ENCODE data around the gene EPHA2. TPM values are rescaled to one million over a fixed set of nuclear protein-coding genes. Genes with fewer than 3 reads are reported as not detected.

The EPHA2 gene
- total and polyA plus RNA-seq, 7 experiments from 2014 or later: 0.30 to 0.61 (median 0.59) TPM; not detected in 4

DNA sequence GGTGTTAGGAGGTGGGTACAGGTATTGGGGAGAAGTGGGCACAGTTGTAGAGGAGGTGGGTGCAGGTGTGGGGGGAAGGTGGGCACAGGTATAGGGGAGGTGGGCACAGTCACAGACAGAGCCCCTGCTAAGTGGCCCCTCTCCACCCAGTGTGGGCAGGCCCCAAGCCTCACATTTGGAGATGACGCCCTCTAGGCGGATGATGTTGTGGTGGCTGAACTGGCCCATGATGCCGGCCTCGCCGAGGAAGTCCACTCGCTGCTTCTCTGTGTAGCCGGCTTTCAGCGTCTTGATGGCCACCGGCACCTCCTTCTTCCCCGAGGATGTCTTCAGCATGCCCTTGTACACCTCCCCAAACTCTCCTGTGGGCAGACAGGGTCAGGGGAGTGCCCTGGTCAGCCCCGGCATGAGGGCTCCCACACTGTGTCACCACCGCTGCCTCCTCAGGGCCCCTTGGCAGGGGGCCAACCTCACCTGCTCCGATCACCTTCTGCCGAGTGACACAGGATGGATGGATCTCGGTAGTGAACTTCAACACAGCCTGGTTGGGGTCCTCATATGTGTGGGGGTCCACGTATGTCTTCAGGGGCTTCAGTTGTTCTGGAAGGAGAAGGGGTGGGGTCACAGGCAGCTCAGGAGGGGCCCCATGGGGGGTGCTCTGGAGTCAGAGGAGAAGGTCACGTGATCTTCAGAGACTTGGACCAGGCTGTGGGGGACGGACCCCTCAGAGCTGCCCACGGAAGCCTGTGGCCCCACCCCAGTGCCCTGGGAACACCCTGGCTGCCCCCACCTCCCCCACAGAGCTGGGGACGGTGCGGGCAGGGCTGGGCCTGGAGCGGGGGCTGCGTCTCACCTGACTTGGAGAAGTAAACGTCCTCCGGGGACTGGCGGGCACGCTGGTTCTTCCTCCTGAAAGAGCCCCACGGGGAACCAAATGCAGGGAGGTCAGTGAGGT, 22.6 kb downstream of the EPHA2 start:
- ChIA-PET POLR2A (no interaction called here), CTCF (no interaction called here)
- Histone ChIP-seq H3K36me3 (ENCODE audit: control insufficient read depth in 2 of 3, insufficient read depth in 3 of 3, low read length in 3 of 3) (no peaks in the 10 kb centered on the region), H3K27me3 (ENCODE audit: control insufficient read depth in 2 of 2, insufficient read depth in 2 of 2, low read length in 2 of 2) (no peaks in the 10 kb centered on the region), H3K4me3 (ENCODE audit: low read length) (no peak overlapping the region), H3K27ac (ENCODE audit: low read depth, low read length) (no peak overlapping the region), H3K4me1 (ENCODE audit: control insufficient read depth in 2 of 2, insufficient read depth in 2 of 2, low read length in 2 of 2) (no peaks in the 10 kb centered on the region), H3K9me3 (ENCODE audit: control insufficient read depth in 2 of 3, low read length in 3 of 3) (no peaks in the 10 kb centered on the region)
- no peak overlapping the region for H3K27ac Mint-ChIP-seq
- intact Hi-C loops (cut with micrococcal nuclease): no loop called here
- H3K36me3 Mint-ChIP-seq: peaks cover 0 to 6% (median 0%) of the 10 kb centered on the region in 5 donors
- H3K9me3 Mint-ChIP-seq: no peaks in the 10 kb centered on the region
- DNase-seq (no peak), ATAC-seq (peak; percentile 10)
- H3K4me3 Mint-ChIP-seq: no peak overlapping the region
- H3K4me1 Mint-ChIP-seq: no peaks in the 10 kb centered on the region
- H3K27me3 Mint-ChIP-seq: no peaks in the 10 kb centered on the region

DNA sequence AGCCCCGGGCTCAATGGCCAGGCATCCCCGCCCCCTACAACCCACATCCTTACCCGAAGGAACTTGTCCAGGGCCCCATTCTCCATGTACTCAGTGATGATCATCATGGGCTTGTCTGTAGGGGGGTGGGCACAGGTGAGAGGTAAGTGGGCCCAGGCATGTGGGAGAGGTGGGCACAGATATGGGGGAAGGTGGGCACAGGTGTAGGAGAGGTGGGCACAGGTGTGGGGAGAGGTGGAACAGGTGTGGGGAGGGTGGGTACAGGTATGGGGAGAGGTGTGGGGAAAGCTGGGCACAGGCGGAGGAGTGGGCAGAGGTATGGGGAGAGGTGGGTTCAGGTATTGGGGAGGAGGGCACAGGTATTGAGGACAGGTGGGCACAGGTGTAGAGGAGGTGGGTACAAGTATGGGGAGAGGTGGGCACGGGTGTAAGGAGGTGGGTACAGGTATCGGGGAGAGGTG, 23.5 kb downstream of the EPHA2 start:
- ATAC-seq (no peak), DNase-seq (no peak)
- H3K9me3 Mint-ChIP-seq: no peaks in the 10 kb centered on the region
- ChIA-PET POLR2A (no interaction called here), CTCF (no interaction called here)
- H3K4me3 Mint-ChIP-seq: no peak overlapping the region
- intact Hi-C loops (cut with micrococcal nuclease): no loop called here
- no peak overlapping the region for H3K27ac ChIP-seq (ENCODE audit: low read depth, low read length)
- H3K4me1 ChIP-seq (ENCODE audit: control insufficient read depth in 2 of 2, insufficient read depth in 2 of 2, low read length in 2 of 2): no peaks in the 10 kb centered on the region
- H3K4me3 ChIP-seq (ENCODE audit: low read length): no peak overlapping the region
- H3K36me3 Mint-ChIP-seq: peaks cover 0 to 6% (median 0%) of the 10 kb centered on the region in 5 donors
- H3K27me3 ChIP-seq (ENCODE audit: control insufficient read depth in 2 of 2, insufficient read depth in 2 of 2, low read length in 2 of 2): no peaks in the 10 kb centered on the region
- H3K9me3 ChIP-seq (ENCODE audit: control insufficient read depth in 2 of 3, low read length in 3 of 3): no peaks in the 10 kb centered on the region
- H3K4me1 Mint-ChIP-seq: no peaks in the 10 kb centered on the region
- H3K27ac Mint-ChIP-seq: no peak overlapping the region
- no peaks in the 10 kb centered on the region for H3K27me3 Mint-ChIP-seq
- H3K36me3 ChIP-seq (ENCODE audit: control insufficient read depth in 2 of 3, insufficient read depth in 3 of 3, low read length in 3 of 3): no peaks in the 10 kb centered on the region

DNA sequence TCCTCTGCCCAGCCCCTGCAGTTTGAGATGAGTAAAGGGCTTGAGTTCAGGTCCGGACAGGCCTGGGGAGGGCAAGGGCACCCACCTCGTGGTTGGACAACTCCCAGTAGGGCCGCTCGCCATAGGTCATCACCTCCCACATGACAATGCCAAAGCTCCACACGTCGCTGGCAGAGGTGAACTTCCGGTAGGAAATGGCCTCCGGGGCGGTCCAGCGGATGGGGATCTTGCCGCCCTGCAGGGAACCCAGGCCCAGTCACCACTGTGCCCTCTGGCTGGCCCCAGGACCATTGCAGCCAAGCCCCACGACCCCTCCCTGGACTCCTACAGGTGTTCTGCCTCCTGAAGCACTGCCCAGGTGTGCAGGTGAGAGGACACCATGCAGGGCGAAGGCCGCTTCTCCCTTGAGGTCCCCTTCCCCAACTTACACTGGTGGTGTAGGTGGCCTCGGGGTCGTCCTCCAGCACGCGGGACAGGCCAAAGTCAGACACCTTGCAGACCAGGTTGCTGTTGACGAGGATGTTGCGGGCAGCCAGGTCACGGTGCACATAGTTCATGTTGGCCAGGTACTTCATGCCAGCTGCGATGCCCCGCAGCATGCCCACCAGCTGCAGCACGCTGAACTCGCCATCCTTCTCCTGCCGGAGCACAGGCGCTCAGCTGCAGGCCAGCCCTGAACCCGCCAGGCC, 24.1 kb downstream of the EPHA2 start:
- CTCF ChIA-PET: interaction anchor here (0.8 kb wide), 1 partner anchor 12 kb away, joined by 3 read pairs; no protein-coding TSS in a partner anchor
- Mint-ChIP-seq H3K27me3 (no peaks in the 10 kb centered on the region), H3K27ac (no peak overlapping the region), H3K4me1 (no peaks in the 10 kb centered on the region), H3K9me3 (no peaks in the 10 kb centered on the region), H3K4me3 (no peak overlapping the region), H3K36me3 (peaks cover 0 to 6% (median 0%) of the 10 kb centered on the region in 5 donors)
- intact Hi-C loops (cut with micrococcal nuclease): no loop called here
- Histone ChIP-seq H3K9me3 (ENCODE audit: control insufficient read depth in 2 of 3, low read length in 3 of 3) (no peaks in the 10 kb centered on the region), H3K4me1 (ENCODE audit: control insufficient read depth in 2 of 2, insufficient read depth in 2 of 2, low read length in 2 of 2) (no peaks in the 10 kb centered on the region), H3K27ac (ENCODE audit: low read depth, low read length) (no peak overlapping the region), H3K27me3 (ENCODE audit: control insufficient read depth in 2 of 2, insufficient read depth in 2 of 2, low read length in 2 of 2) (no peaks in the 10 kb centered on the region), H3K4me3 (ENCODE audit: low read length) (no peak overlapping the region), H3K36me3 (ENCODE audit: control insufficient read depth in 2 of 3, insufficient read depth in 3 of 3, low read length in 3 of 3) (no peaks in the 10 kb centered on the region)
- DNase-seq (no peak), ATAC-seq (no peak)
- POLR2A ChIA-PET: no interaction called here

DNA sequence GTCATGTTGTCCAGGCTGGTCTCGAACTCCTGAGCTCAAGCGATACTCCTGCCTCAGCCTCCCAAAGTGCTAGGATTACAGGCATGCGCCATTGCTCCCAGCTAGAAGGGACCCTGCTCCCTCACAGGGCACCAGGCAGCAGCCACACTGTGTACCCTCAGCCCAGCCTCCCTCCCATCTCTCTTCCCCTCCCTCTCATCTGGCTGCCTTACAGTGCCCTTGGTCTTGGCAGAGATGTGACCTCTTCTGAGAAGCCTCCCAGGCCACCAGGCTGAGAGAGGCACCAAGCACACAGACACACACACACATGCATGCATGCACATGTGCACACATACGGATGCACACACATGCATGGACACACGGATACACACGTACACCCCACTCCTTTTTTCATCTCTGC, 25.0 kb downstream of the EPHA2 start:
- ChIA-PET CTCF (interaction anchor here (0.6 to 0.8 kb wide), 2 partner anchors 11 to 76 kb away, joined by 3 read pairs; no protein-coding TSS in a partner anchor), POLR2A (no interaction called here)
- intact Hi-C loops (cut with micrococcal nuclease): no loop called here
- Mint-ChIP-seq H3K27me3 (no peaks in the 10 kb centered on the region), H3K36me3 (peaks cover 0 to 6% (median 0%) of the 10 kb centered on the region in 5 donors), H3K4me3 (no peak overlapping the region), H3K27ac (no peak overlapping the region), H3K4me1 (peaks cover 0 to 5% (median 0%) of the 10 kb centered on the region in 7 donors), H3K9me3 (no peaks in the 10 kb centered on the region)
- ATAC-seq (no peak), DNase-seq (no peak)
- H3K4me3 ChIP-seq (ENCODE audit: low read length): no peak overlapping the region
- H3K27me3 ChIP-seq (ENCODE audit: control insufficient read depth in 2 of 2, insufficient read depth in 2 of 2, low read length in 2 of 2): no peaks in the 10 kb centered on the region
- H3K36me3 ChIP-seq (ENCODE audit: control insufficient read depth in 2 of 3, insufficient read depth in 3 of 3, low read length in 3 of 3): no peaks in the 10 kb centered on the region
- no peaks in the 10 kb centered on the region for H3K4me1 ChIP-seq (ENCODE audit: control insufficient read depth in 2 of 2, insufficient read depth in 2 of 2, low read length in 2 of 2)
- H3K9me3 ChIP-seq (ENCODE audit: control insufficient read depth in 2 of 3, low read length in 3 of 3): no peaks in the 10 kb centered on the region
- no peak overlapping the region for H3K27ac ChIP-seq (ENCODE audit: low read depth, low read length)

DNA sequence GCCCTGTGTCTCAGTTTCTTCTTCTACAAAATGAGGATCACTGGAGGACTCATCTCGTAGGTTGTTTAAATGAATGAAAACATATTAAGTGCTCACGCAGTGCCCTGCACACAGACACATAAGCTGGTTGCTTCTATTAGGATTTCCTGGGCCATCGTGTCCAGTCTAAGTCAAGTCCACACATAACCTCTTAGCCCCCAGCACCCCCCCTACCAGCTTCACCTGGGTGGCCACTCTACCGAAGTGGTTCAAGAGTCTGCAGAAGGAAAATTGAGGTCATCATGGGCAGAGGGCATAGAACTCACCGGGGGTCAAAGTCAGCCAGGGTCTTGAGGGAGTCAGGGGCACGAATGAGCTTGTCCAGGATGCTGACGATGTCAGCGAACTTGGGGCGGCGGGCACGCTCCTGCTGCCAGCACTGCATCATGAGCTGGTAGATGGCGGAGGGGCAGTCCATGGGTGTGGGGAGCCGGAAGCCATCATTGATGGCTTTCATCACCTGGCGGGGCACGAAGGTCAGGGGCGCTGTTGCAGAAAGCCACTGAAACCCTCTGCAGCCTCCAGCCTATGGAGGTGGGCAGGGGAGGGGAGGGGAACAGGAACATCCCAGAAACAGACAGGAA, 25.8 kb downstream of the EPHA2 start:
- ATAC-seq (no peak), DNase-seq (no peak)
- Mint-ChIP-seq H3K36me3 (peaks cover 0 to 6% (median 0%) of the 10 kb centered on the region in 5 donors), H3K9me3 (no peaks in the 10 kb centered on the region), H3K27ac (no peak overlapping the region), H3K4me1 (peaks cover 0 to 5% (median 0%) of the 10 kb centered on the region in 7 donors), H3K4me3 (no peak overlapping the region), H3K27me3 (no peaks in the 10 kb centered on the region)
- POLR2A ChIA-PET: no interaction called here
- Histone ChIP-seq H3K4me1 (ENCODE audit: control insufficient read depth in 2 of 2, insufficient read depth in 2 of 2, low read length in 2 of 2) (no peaks in the 10 kb centered on the region), H3K27me3 (ENCODE audit: control insufficient read depth in 2 of 2, insufficient read depth in 2 of 2, low read length in 2 of 2) (no peaks in the 10 kb centered on the region), H3K9me3 (ENCODE audit: control insufficient read depth in 2 of 3, low read length in 3 of 3) (no peaks in the 10 kb centered on the region), H3K27ac (ENCODE audit: low read depth, low read length) (no peak overlapping the region), H3K36me3 (ENCODE audit: control insufficient read depth in 2 of 3, insufficient read depth in 3 of 3, low read length in 3 of 3) (no peaks in the 10 kb centered on the region), H3K4me3 (ENCODE audit: low read length) (no peak overlapping the region)
- CTCF ChIA-PET: no interaction called here
- intact Hi-C loops (cut with micrococcal nuclease): no loop called here

DNA sequence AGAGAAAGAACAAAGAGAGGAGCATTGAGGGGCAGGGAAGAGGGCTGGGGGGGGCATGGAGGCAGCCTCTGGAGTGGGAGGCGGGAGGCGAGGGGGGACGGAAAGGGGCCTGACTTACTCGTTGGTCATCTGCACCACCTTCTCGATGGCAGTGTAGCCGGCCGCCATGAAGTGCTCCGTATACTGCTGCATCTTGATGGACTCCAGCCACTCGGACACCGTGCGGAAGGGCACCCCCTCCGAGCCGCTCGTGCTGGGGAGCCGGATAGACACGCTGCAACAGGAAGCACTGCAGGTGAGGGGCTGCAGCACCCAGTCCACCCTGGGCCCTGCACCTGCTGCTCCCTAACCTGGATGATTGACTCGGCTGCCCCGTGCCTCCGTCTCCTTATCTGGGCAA, 26.6 kb downstream of the EPHA2 start:
- no peak for ATAC-seq
- intact Hi-C loops (cut with micrococcal nuclease): no loop called here
- CTCF ChIA-PET: no interaction called here

More for the DNA sequence above, 26.6 kb downstream of the EPHA2 start:
- POLR2A ChIA-PET: no interaction called here
- H3K4me1 ChIP-seq (ENCODE audit: control insufficient read depth in 2 of 2, insufficient read depth in 2 of 2, low read length in 2 of 2): no peaks in the 10 kb centered on the region
- Mint-ChIP-seq H3K27ac (no peak overlapping the region), H3K4me3 (no peak overlapping the region), H3K27me3 (no peaks in the 10 kb centered on the region), H3K36me3 (peaks cover 0 to 6% (median 0%) of the 10 kb centered on the region in 5 donors), H3K4me1 (peaks cover 0 to 5% (median 0%) of the 10 kb centered on the region in 7 donors), H3K9me3 (no peaks in the 10 kb centered on the region)
- no peak for DNase-seq
- no peaks in the 10 kb centered on the region for H3K9me3 ChIP-seq (ENCODE audit: control insufficient read depth in 2 of 3, low read length in 3 of 3)
- no peak overlapping the region for H3K27ac ChIP-seq (ENCODE audit: low read depth, low read length)
- no peak overlapping the region for H3K4me3 ChIP-seq (ENCODE audit: low read length)
- H3K36me3 ChIP-seq (ENCODE audit: control insufficient read depth in 2 of 3, insufficient read depth in 3 of 3, low read length in 3 of 3): no peaks in the 10 kb centered on the region
- no peaks in the 10 kb centered on the region for H3K27me3 ChIP-seq (ENCODE audit: control insufficient read depth in 2 of 2, insufficient read depth in 2 of 2, low read length in 2 of 2)
